Mononuclear cell (primary cell): ENCODE measurements around the gene CD79B. TPM values are rescaled to one million over a fixed set of nuclear protein-coding genes. Genes with fewer than 3 reads are reported as not detected.
A peak's percentile ranks its signal among the peaks of the same experiment; 100 is the strongest.

Experiments
- H3K27me3 ChIP-seq: 2 replicates; pipeline ENCODE4 v1.6.0; 2011; ENCODE audit warnings: low read length, control low read depth; ENCODE audit not compliant: insufficient read depth
- H3K4me1 ChIP-seq: 2 replicates; pipeline ENCODE4 v1.5.1; 2011; ENCODE audit warnings: mild to moderate bottlenecking, low read length, control low read depth; ENCODE audit not compliant: insufficient read depth
- H3K4me3 ChIP-seq: 2 replicates; pipeline ENCODE4 v1.5.1; 2011; ENCODE audit warnings: mild to moderate bottlenecking, low read length, moderate library complexity
- H3K9me3 ChIP-seq: 2 replicates; pipeline ENCODE4 v1.5.1; 2011; ENCODE audit warnings: low read depth, mild to moderate bottlenecking, control low read depth, low read length
- total RNA-seq: library from RNA; depleted of rRNA; stranded (reverse); fragments of >200 nt; gene quantifications from one replicate; pipeline ENCODE4 v1.2.3, GENCODE V29; 2012

The CD79B gene
- 26.0 TPM for total RNA-seq

DNA sequence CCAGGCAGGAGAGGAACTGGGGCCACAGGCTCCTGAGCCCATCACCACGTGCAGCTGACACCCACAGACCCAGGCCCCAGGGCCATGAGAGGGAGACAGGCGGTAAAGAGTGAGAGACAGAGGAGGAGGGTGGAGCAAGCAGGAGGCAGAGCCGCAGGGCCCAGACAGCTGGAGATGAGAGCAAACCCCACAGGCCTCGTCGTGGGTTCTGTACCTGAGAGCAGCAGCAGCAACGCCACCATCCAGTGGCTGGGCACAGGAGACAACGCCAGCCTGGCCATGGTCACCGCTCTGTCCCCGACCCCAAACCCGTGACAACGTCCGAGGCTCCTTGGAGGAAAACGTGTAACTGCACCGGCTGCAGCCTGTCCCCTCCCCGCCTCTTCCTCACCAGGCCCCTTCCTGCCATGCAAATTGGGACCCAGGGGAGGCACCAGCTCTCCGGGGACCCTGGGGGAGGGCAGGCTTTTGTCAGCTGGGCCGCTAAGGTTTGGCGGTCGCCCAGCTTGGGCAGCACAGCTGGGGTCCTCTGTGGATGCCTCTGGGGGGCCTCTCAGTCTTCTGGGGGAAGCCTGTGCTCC is at the start of gene CD79B:
CD79B (minus strand) TSS at position 351 of the 581 bp plus-strand sequence; CDS start at position 281, 70 bp downstream.
- H3K4me3 ChIP-seq: peak within 1 kb of the TSS; percentile 60
- H3K4me1 ChIP-seq: peaks cover 46% of the 10 kb centered on the region
- H3K27me3 ChIP-seq: no peaks in the 10 kb centered on the region

DNA sequence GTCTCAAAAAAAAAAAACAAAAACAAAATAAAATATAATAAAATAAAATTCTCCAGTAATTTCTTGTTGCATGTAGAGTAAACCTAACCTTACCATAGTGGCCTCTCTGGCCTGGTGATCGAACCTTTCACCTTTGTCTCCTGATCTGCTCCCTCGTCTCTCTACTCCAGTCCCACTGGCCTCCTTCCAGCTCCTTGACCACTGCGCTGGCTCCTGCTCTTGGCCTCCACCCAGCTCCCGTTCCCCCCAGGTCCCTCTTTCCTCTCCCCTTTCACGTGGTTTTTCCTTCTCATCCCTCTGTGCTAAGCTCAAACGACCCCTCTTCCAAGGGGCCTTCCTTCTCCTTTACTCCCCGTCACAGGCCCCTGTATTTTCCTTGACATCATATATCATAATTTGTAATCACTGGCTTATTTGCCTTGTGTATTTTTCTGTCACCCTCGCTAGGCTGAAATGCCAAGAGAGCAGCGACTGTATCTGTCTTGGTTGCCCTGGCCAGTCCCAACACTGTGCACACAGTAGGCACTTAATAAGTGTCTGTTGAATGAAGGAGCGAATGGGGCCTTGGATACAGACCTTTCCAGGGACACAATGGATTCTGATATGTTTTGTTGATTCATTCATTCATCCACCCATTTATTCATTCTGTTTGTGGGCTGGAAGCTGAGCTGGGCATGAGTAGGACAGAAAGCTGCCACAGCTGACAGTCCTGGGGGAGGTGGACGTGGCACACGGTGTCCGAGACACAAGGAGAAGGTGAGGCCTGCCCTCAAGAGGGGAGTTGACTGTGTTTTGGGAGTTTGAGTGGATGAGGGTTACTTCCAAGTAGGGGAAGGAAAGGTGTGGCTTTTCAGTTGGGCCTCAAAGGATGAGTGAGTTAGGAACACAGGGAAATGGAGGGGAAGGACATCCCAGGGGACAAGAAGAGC is 46.4 kb upstream of the CD79B start:
- Histone ChIP-seq H3K9me3 (no peaks in the 10 kb centered on the region), H3K27me3 (no peaks in the 10 kb centered on the region), H3K4me1 (peaks cover 7% of the 10 kb centered on the region), H3K4me3 (no peak overlapping the region)

More for the DNA sequence above, at the start of gene CD79B:
- no peaks in the 10 kb centered on the region for H3K9me3 ChIP-seq

DNA sequence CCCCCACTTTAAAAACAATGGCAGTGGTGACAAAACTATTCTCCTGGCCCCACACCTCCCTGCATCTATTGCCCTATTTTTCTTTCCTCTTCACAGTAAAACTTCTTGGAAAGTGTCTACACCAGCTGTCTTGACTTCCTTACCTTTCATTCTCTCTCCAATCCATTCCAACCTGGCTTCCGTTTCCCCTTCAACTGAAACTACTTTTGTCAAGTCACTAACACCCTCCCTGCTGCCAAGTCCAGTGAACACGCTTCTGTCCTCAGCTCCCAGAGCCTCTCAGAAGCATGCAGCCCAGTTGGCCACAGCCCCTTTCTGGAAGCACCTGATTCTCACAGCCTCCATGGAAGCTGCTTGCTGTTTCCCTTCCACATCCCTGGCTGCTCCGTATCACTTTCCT is 44.6 kb upstream of the CD79B start:
- no peaks in the 10 kb centered on the region for H3K4me1 ChIP-seq
- no peaks in the 10 kb centered on the region for H3K27me3 ChIP-seq
- no peaks in the 10 kb centered on the region for H3K9me3 ChIP-seq
- H3K4me3 ChIP-seq: no peak overlapping the region

DNA sequence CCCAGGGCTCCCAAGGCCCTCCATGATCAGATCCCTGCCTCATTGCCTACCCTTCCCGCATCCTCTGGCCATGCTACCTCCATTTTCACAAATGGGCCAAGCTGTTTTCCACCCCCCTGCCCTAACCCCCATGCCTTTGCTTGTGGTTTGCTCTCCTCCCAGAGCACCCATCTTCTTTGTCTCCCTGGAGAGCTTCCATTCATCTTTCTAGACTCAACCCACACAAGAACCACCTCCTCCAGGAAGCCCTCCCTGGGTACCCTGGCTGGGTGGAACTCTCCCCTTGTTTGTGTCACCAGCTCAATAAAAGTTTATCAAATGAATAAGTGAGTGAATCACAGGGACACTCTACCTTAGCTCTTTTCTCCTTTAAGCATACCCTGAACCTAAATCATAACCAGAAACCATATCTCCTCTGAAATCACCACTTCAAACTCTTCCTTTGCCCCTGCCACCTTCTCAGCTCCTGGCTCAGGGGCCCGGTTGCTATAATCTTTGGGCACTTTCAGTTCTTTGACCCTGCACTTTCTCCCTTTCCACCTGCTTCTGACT is 43.5 kb upstream of the CD79B start:
- no peak overlapping the region for H3K4me3 ChIP-seq
- H3K9me3 ChIP-seq: no peaks in the 10 kb centered on the region
- H3K4me1 ChIP-seq: no peaks in the 10 kb centered on the region
- no peaks in the 10 kb centered on the region for H3K27me3 ChIP-seq

DNA sequence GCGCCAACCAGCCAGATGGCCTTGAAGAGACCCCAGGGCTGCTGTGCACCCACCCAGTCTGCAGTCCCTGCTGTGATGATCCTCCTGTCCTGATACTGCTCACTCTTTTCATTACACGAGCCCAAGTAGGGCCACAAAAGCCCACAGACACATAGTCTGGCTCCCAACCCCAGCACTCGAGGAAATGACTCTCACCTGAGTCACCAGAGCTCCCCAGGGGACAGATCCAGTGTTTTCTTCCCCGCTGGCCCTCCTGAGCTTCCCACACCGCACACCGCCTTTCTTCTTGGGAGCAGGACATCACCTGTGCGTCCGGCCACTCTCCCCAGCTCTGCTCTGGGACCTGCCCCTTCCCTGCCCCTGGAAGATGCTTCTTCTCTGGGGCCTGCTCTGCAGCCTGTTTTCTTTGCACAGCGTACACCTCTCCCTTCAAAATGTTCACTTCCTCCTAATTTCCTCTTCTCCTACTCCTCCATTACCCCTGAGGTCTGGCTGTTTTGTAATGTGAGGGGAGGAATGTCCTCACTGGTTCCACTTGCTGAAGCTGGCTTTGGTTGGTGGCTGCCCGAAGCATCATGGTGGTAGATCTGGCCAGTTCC is 42.6 kb upstream of the CD79B start:
- no peaks in the 10 kb centered on the region for H3K27me3 ChIP-seq
- no peaks in the 10 kb centered on the region for H3K4me1 ChIP-seq
- no peaks in the 10 kb centered on the region for H3K9me3 ChIP-seq
- H3K4me3 ChIP-seq: no peak overlapping the region

DNA sequence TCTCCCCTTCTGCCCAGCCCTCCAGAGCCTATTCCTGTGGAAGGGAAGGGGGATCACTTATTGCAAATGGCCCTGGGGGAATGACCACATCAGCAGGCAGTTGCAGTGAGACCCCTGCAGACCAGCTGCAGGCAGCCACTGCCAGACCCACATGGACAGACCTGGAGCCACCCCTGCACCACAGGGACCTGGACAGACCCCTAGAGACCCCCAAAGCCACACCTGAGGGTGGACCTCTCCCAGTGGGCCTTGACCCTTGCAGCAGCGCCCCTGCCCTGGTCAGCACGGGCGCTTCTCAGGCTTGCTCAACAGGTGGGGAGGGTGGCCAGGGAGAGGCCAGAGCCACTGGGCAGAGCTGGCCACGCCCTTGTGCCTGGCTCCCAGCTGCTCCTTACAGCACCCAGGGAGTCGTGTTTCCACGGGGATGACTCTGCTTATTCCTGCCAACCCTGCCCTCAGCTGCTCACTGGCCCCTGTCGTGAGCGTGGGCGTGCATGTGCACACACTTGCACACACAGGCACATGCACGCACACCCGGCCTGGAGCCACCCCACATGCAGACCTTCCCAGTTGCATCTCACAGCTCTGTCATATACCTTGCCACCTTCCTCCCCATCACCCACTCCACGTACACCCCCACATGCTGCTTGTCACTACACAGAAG is 41.9 kb upstream of the CD79B start:
- Histone ChIP-seq H3K4me3 (no peak overlapping the region), H3K27me3 (no peaks in the 10 kb centered on the region), H3K4me1 (no peaks in the 10 kb centered on the region), H3K9me3 (no peaks in the 10 kb centered on the region)

DNA sequence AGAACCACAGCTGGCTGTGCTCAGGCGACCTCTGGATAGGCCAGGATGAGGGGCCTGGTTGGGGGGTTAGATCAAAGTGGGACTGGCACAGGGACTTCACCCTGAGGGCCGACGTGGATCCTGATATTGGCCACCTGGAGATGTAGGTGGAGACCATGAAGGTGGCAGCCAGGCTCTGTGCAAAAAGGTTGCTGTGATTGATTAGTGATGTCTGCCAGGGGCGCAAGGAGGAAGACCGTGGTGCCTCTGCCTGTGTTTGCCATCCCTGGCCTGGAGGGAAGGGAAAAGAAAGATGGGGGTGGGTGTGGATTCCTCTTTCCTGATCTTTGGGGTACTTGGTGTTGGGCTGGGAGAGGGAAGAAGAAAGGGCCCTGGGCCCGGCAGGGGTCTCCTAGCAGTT is 41.1 kb upstream of the CD79B start:
- H3K9me3 ChIP-seq: no peaks in the 10 kb centered on the region
- H3K4me1 ChIP-seq: no peaks in the 10 kb centered on the region
- no peaks in the 10 kb centered on the region for H3K27me3 ChIP-seq
- no peak overlapping the region for H3K4me3 ChIP-seq

DNA sequence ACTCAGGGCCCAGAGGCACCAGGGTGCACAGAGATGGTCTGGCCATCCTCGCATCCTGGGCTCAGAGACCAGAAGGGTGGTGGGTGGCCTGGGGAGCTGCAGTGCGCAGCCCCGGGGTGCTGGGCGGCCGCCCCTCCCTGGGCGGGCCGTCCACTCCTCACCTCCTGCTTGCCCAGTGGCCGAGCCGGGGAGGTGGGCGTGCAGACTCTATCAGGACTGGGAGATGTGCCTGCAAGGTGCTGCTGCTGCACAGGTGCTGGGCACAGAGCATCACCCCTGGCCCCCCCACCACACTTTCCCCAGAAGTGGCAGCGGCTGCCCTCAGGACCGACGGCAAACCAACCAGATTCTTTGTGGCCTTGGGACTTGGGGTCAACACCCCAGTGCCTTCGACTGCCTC is 40.7 kb upstream of the CD79B start, which contains the start of gene SCN4A:
SCN4A (minus strand) TSS at position 123 of the 400 bp plus-strand sequence; CDS start at position 46, 77 bp downstream.
- Histone ChIP-seq H3K4me3 (no peak within 1 kb of the TSS), H3K9me3 (no peaks in the 10 kb centered on the region)

DNA sequence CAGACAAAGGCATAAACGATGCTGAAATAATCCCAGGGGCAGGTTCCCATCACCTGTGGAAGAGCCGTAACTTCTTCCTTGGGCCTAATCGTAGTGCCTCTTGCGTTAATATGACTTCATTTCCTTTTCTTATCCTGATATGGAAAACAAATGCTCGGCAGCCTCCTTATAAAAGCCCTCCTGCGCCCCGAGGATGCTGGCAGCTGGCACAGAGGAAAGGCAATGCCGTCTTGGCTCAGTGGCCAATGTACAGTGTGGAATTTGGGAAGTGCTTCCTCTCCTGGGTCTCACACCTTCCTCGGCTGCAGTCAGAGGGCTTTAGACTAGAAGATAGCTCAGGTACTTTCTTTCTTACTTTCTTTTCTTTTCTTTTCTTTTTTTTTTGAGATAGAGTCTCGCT is 37.1 kb upstream of the CD79B start:
- H3K4me3 ChIP-seq: no peak overlapping the region
- peaks cover 8% of the 10 kb centered on the region for H3K4me1 ChIP-seq
- no peaks in the 10 kb centered on the region for H3K9me3 ChIP-seq
- no peaks in the 10 kb centered on the region for H3K27me3 ChIP-seq

More for the DNA sequence above, 40.7 kb upstream of the CD79B start, which contains the start of gene SCN4A:
- H3K27me3 ChIP-seq: no peaks in the 10 kb centered on the region
- H3K4me1 ChIP-seq: no peaks in the 10 kb centered on the region

DNA sequence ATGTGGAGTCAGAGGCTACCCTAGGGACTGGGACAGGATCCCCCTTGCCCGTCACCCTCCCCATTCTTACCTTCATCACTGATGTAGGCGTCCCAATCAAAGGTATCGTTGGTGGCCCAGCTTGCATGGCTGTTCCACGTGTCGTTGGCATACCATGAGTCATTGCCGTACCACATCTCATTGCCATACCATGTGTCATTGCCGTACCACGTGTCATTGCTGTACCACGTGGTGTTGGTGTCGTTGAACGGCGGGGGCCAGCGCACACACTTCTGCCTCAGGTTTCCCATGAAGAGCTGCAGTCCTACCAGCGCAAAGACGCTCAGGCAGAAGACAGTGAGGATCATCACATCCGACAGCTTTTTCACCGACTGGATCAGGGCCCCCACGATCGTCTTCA is 35.8 kb upstream of the CD79B start:
- no peaks in the 10 kb centered on the region for H3K9me3 ChIP-seq
- H3K27me3 ChIP-seq: no peaks in the 10 kb centered on the region
- no peak overlapping the region for H3K4me3 ChIP-seq
- peaks cover 8% of the 10 kb centered on the region for H3K4me1 ChIP-seq

DNA sequence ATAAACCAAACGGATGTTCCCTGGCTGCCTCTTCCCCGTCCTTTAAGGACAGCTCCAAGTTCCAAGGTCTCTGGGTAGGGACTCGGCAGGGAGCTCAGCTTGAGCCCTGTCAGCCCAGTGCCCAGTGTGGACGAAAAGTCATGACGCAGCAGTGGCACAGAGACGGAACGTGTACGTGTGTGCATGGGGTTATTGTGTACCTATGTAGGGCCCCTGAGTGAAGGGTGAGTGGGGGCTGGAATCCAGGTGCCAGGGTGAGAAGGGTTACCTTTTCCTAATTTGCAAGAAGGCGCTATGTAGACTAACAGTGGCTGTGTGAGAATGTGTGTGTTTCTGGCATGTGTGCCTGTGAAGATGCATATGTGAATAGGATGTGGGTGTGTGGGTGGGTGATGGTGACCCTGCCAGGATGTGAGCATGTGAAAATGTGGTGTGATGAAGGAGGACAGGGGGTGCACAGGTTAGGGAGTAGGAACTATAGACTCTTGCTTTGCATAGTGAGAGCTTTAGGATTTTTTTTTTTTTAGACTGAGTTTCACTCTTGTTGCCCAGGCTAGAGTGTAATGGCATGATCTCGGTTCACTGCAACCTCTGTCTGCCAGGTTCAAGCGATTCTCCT is 34.6 kb upstream of the CD79B start:
- H3K9me3 ChIP-seq: no peaks in the 10 kb centered on the region
- peaks cover 8% of the 10 kb centered on the region for H3K4me1 ChIP-seq
- no peak overlapping the region for H3K4me3 ChIP-seq
- H3K27me3 ChIP-seq: no peaks in the 10 kb centered on the region

DNA sequence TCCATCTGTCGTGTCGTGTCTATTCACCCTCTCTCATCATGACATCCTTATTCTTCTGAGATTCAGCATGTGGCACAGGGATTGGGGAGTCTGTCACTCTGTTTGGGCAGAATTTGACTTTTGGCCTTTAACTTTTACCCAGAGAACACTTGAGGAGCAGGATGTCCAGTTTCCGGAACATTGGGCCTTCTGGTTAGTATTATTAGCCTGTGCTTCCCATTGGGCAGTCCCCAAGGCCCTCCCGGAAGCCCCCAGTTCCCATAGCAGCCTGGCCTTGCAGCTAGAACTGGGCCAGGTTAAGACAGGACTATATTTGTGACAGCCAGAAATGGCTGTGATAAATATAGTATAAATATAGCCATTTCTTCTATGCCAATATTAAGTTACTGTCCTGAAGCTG is 31.0 kb upstream of the CD79B start:
- H3K27me3 ChIP-seq: no peaks in the 10 kb centered on the region
- no peak overlapping the region for H3K4me3 ChIP-seq
- H3K4me1 ChIP-seq: peaks cover 13% of the 10 kb centered on the region
- no peaks in the 10 kb centered on the region for H3K9me3 ChIP-seq

DNA sequence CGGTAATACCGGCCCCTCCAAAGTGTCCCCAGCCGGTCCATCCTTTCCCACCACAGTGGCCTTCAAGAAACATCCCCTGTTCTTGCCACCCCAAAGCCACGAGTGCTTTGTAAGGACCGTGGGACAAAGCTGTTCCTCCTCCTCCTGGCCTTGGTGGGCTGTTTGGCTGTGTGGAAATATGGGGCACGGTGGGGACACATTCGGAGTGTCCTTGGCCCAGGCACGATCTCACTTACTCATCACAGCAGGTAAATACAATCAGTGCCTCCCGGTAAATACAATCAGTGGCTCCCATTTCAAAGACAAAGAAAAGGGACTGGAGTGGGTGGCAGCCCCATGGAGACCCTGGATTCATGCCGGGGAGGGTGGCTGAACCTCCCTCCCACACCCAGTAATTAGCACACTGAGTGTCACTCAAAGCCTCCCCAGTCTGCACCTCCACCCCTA is 30.2 kb upstream of the CD79B start:
- H3K4me1 ChIP-seq: peaks cover 13% of the 10 kb centered on the region
- H3K4me3 ChIP-seq: no peak overlapping the region
- H3K9me3 ChIP-seq: no peaks in the 10 kb centered on the region
- H3K27me3 ChIP-seq: no peaks in the 10 kb centered on the region
